Measurements from ENCODE around the gene ACBD4.

ACBD4 gene

GRCh38 chr17:45161288-45162024 lies 26.0 kb downstream of the ACBD4 start, which contains the start of gene HEXIM2:
Gene HEXIM2, plus strand, starts transcription at chr17:45161875. Its CDS starts 919 bp downstream, at chr17:45162794.
- DNase-seq: peak; percentile 100

- DNase-seq: no peak
These were observed 26.7 kb downstream of the ACBD4 start for GRCh38 chr17:45162025-45162687.

GRCh38 chr17:45164734-45165269 lies 29.3 kb downstream of the ACBD4 start:
- no peak for DNase-seq

- DNase-seq: no peak
These were observed 33.7 kb downstream of the ACBD4 start for GRCh38 chr17:45168991-45169752.

GRCh38 chr17:45170280-45170930 lies 34.9 kb downstream of the ACBD4 start:
- DNase-seq: no peak

- DNase-seq: no peak
These were observed 35.4 kb downstream of the ACBD4 start for GRCh38 chr17:45170931-45171337.

GRCh38 chr17:45171338-45172231 lies 36.1 kb downstream of the ACBD4 start:
- peak; percentile 4 for DNase-seq

- DNase-seq: no peak
These were observed 36.7 kb downstream of the ACBD4 start for GRCh38 chr17:45172232-45172540.

GRCh38 chr17:45172541-45173286 lies 37.2 kb downstream of the ACBD4 start:
- peak; percentile 89 for DNase-seq

GRCh38 chr17:45175759-45176115 lies 40.2 kb downstream of the ACBD4 start:
- DNase-seq: no peak

GRCh38 chr17:45177563-45177962 lies 42.1 kb downstream of the ACBD4 start:
- no peak for DNase-seq

- DNase-seq: no peak
These were observed 48.7 kb downstream of the ACBD4 start for GRCh38 chr17:45184144-45184543.

- no peak for DNase-seq
These were observed 51.4 kb downstream of the ACBD4 start for GRCh38 chr17:45186801-45187354.

GRCh38 chr17:45189009-45189408 lies 53.5 kb downstream of the ACBD4 start:
- DNase-seq: no peak

- no peak for DNase-seq
These were observed 55.2 kb downstream of the ACBD4 start for GRCh38 chr17:45190503-45191255.
